ENCODE data around the gene ANLN.

- no peak for TF ChIP-seq CTCF (IDR thresholded peaks at IDR 0.05; ENCODE audit: extremely low read depth in 1 of 2, insufficient read depth in 1 of 2, low read depth in 1 of 2, low read length in 2 of 2)
- TF ChIP-seq EZH2 (IDR thresholded peaks at IDR 0.05; ENCODE audit: borderline replicate concordance, low read depth, low read length, severe bottlenecking), result no peak
- no peak for TF ChIP-seq MYC (IDR thresholded peaks at IDR 0.05; ENCODE audit: low read depth, low read length)
- no peak for TF ChIP-seq POLR2A (IDR thresholded peaks at IDR 0.05; ENCODE audit: low read depth, low read length)
Measured at GRCh38 chr7:36396150-36396549, 6.5 kb downstream of the ANLN start.

Measured in endothelial cell of umbilical vein (primary cell).